ENCODE data around the gene GPR137C. TPM values are rescaled to one million over a fixed set of nuclear protein-coding genes. Genes with fewer than 3 reads are reported as not detected.

Gene GPR137C
- total and polyA plus RNA-seq, 2 of the 13 experiments (the other 11 are each of a cell fraction or from before 2014, with no cell fraction given): 0.34 to 0.51 TPM

DNA sequence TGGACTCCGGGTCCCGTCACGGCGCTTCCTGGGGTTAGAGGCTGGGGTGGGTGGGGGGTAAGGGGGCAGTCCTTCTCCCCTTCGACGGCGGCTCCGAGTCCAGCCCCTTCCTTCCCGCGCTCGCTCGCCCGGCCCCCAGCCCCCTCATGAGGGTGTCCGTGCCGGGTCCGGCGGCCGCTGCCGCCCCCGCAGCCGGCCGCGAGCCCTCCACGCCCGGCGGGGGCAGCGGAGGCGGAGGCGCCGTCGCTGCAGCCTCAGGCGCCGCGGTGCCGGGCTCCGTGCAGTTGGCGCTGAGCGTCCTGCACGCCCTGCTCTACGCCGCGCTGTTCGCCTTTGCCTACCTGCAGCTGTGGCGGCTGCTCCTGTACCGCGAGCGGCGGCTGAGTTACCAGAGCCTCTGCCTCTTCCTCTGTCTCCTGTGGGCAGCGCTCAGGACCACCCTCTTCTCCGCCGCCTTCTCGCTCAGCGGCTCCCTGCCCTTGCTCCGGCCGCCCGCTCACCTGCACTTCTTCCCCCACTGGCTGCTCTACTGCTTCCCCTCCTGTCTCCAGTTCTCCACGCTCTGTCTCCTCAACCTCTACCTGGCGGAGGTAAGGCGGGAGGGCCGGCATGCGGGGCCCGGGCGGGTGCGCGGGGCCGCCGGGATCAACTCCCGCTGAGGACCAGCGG is 500 bp downstream of the GPR137C start (continued):
- TF ChIP-seq SAFB2 (CRISPR knock-in tag; IDR thresholded peaks at IDR 0.05; ENCODE audit: borderline replicate concordance, low read depth) (0 out of 2 replicates have a peak, but pooled peaks have one; percentile 40), ZMYM3 (CRISPR knock-in tag; IDR thresholded peaks at IDR 0.05) (no peak), ZNF672 (CRISPR knock-in tag; IDR thresholded peaks at IDR 0.05) (no peak), BORCS8-MEF2B (CRISPR knock-in tag; IDR thresholded peaks at IDR 0.05) (0 out of 2 replicates have a peak, but pooled peaks have one; percentile 26), SAP130 (CRISPR knock-in tag; IDR thresholded peaks at IDR 0.05; ENCODE audit: low read depth) (peak; percentile 51), ZNF768 (CRISPR knock-in tag; IDR thresholded peaks at IDR 0.05) (peak; percentile 49; the same call in 1 of the 2 replicates), IKZF4 (CRISPR knock-in tag; IDR thresholded peaks at IDR 0.05; ENCODE audit: borderline replicate concordance, low read depth, not compliant biosample characterization) (no peak), ELF3 (CRISPR knock-in tag; IDR thresholded peaks at IDR 0.05) (no peak), ZNF589 (CRISPR knock-in tag; conservative IDR thresholded peaks at IDR 0.05) (0 out of 2 replicates have a peak, but pooled peaks have one; percentile 31), ZNF772 (CRISPR knock-in tag; IDR thresholded peaks at IDR 0.05) (peak; percentile 47; the same call in 1 of the 2 replicates), KDM5B (CRISPR knock-in tag; IDR thresholded peaks at IDR 0.05; ENCODE audit: borderline replicate concordance) (peak; percentile 40; the same call in 1 of the 2 replicates), ZNF350 (CRISPR knock-in tag; IDR thresholded peaks at IDR 0.05; ENCODE audit: borderline replicate concordance, low read depth) (peak; percentile 18; the same call in 1 of the 2 replicates), ZNF160 (CRISPR knock-in tag; IDR thresholded peaks at IDR 0.05) (peak; percentile 24; the same call in 1 of the 2 replicates), ZNF543 (CRISPR knock-in tag; IDR thresholded peaks at IDR 0.05) (no peak), CHD4 (IDR thresholded peaks at IDR 0.05; ENCODE audit: borderline replicate concordance, low read length) (0 out of 2 replicates have a peak, but pooled peaks have one; percentile 35), GABPB1 (CRISPR knock-in tag; IDR thresholded peaks at IDR 0.05) (peak; percentile 24; the same call in 1 of the 2 replicates), ZBTB14 (CRISPR knock-in tag; IDR thresholded peaks at IDR 0.05) (0 out of 2 replicates have a peak, but pooled peaks have one; percentile 20), NRL (CRISPR knock-in tag; IDR thresholded peaks at IDR 0.05; ENCODE audit: borderline replicate concordance) (0 out of 2 replicates have a peak, but pooled peaks have one; percentile 59), KMT2A (CRISPR knock-in tag; IDR thresholded peaks at IDR 0.05) (peak; percentile 53; the same call in 1 of the 2 replicates), ZNF274 (CRISPR knock-in tag; IDR thresholded peaks at IDR 0.05) (0 out of 2 replicates have a peak, but pooled peaks have one; percentile 41), ZGPAT (CRISPR knock-in tag; IDR thresholded peaks at IDR 0.05) (no peak), HOXA5 (CRISPR knock-in tag; IDR thresholded peaks at IDR 0.05) (0 out of 2 replicates have a peak, but pooled peaks have one; percentile 37), ZNF788 (CRISPR knock-in tag; IDR thresholded peaks at IDR 0.05; ENCODE audit: borderline replicate concordance) (0 out of 2 replicates have a peak, but pooled peaks have one; percentile 42)
- TF ChIP-seq, protein P1, sequence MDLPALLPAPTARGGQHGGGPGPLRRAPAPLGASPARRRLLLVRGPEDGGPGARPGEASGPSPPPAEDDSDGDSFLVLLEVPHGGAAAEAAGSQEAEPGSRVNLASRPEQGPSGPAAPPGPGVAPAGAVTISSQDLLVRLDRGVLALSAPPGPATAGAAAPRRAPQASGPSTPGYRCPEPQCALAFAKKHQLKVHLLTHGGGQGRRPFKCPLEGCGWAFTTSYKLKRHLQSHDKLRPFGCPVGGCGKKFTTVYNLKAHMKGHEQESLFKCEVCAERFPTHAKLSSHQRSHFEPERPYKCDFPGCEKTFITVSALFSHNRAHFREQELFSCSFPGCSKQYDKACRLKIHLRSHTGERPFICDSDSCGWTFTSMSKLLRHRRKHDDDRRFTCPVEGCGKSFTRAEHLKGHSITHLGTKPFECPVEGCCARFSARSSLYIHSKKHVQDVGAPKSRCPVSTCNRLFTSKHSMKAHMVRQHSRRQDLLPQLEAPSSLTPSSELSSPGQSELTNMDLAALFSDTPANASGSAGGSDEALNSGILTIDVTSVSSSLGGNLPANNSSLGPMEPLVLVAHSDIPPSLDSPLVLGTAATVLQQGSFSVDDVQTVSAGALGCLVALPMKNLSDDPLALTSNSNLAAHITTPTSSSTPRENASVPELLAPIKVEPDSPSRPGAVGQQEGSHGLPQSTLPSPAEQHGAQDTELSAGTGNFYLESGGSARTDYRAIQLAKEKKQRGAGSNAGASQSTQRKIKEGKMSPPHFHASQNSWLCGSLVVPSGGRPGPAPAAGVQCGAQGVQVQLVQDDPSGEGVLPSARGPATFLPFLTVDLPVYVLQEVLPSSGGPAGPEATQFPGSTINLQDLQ (CRISPR knock-in tag; IDR thresholded peaks at IDR 0.05): no peak

All from HepG2 (cell line).